IMR-90 (cell line): Measurements from ENCODE around the gene CNP. TPM values are rescaled to one million over a fixed set of nuclear protein-coding genes. Genes with fewer than 3 reads are reported as not detected.

Experiments used
- ATAC-seq: fragments of 200-7000 bp; cut with Tn5 transposase; 2 replicates; pipeline ENCODE4 v1.9.1; 2020; ENCODE audit warnings: low read depth, mild to moderate bottlenecking, moderate library complexity
- BruUV-seq: library from RNA; stranded (reverse); fragments of 400-500 nt; replicated peaks from 2 replicates; lab custom pipeline; 2021; lab: Mats Ljungman, UMichigan
- CTCF ChIA-PET: fragments of 300-600 bp; formaldehyde crosslinking; extraction: SDS; loops from one replicate; lab custom pipeline; 2021; ENCODE audit warnings: antibody characterized with exemption; lab: Yijun Ruan, JAX
- POLR2A ChIA-PET: fragments of 300-600 bp; sonication (Branson Sonifier 250); formaldehyde crosslinking; loops from one replicate; lab custom pipeline; 2022; ENCODE audit warnings: antibody characterized with exemption; ENCODE audit not compliant: unreplicated experiment; lab: Charles Lee
- DNase-seq: peaks from one replicate; pipeline ENCODE4 v3.0.0; 2013
- H2AFZ ChIP-seq: replicated peaks from 2 replicates; pipeline ENCODE3; 2013; ENCODE audit warnings: low read length, mild to moderate bottlenecking; ENCODE audit not compliant: poor library complexity
- H2AK5ac ChIP-seq: 2 replicates; pipeline ENCODE4 v1.6.1; 2013; ENCODE audit warnings: low read depth, low read length, inconsistent platforms
- H2AK9ac ChIP-seq: replicated peaks from 2 replicates; pipeline ENCODE3; 2013; ENCODE audit warnings: mild to moderate bottlenecking, low read depth, low read length, moderate library complexity; ENCODE audit not compliant: poor library complexity
- H2BK120ac ChIP-seq: 2 replicates; pipeline ENCODE4 v1.6.1; 2013; ENCODE audit warnings: low read depth, low read length, inconsistent platforms
- H2BK15ac ChIP-seq: 3 replicates; pipeline ENCODE4 v1.6.1; 2013; ENCODE audit warnings: low read depth, low read length, inconsistent platforms
- H2BK20ac ChIP-seq: 2 replicates; pipeline ENCODE4 v1.6.1; 2013; ENCODE audit warnings: low read depth, mild to moderate bottlenecking, inconsistent platforms, low read length, moderate library complexity
- H2BK5ac ChIP-seq: 2 replicates; pipeline ENCODE4 v1.6.1; 2013; ENCODE audit warnings: mild to moderate bottlenecking, low read depth, low read length, inconsistent platforms; ENCODE audit not compliant: poor library complexity, severe bottlenecking
- H3K14ac ChIP-seq: replicated peaks from 2 replicates; pipeline ENCODE4 v1.6.1; 2013; ENCODE audit warnings: low read depth, low read length, inconsistent platforms
- H3K18ac ChIP-seq: 2 replicates; pipeline ENCODE4 v1.6.1; 2013; ENCODE audit warnings: low read depth, low read length, control low read depth
- H3K23ac ChIP-seq: 2 replicates; pipeline ENCODE4 v1.6.1; 2013; ENCODE audit warnings: low read depth, low read length, inconsistent platforms
- H3K27ac ChIP-seq: 2 replicates; pipeline ENCODE4 v1.5.1; 2013; ENCODE audit warnings: mild to moderate bottlenecking, control low read depth, low read length; ENCODE audit not compliant: insufficient read depth
- H3K27me3 ChIP-seq: 2 replicates; pipeline ENCODE4 v1.6.1; 2013; ENCODE audit warnings: low read length; ENCODE audit not compliant: control insufficient read depth, insufficient read depth
- H3K36me3 ChIP-seq: 2 replicates; pipeline ENCODE4 v1.6.1; 2013; ENCODE audit warnings: low read length, mixed read lengths; ENCODE audit not compliant: control insufficient read depth, insufficient read depth
- H3K4ac ChIP-seq: 2 replicates; pipeline ENCODE4 v1.6.1; 2013; ENCODE audit warnings: low read depth, low read length, inconsistent platforms
- H3K4me1 ChIP-seq: 2 replicates; pipeline ENCODE4 v1.6.1; 2013; ENCODE audit warnings: low read length, mixed read lengths; ENCODE audit not compliant: control insufficient read depth, insufficient read depth
- H3K4me2 ChIP-seq: 2 replicates; pipeline ENCODE4 v1.6.1; 2013; ENCODE audit warnings: low read depth, mild to moderate bottlenecking, control low read depth, low read length, moderate library complexity
- H3K4me3 ChIP-seq: 2 replicates; pipeline ENCODE4 v1.5.1; 2013; ENCODE audit warnings: low read depth, mild to moderate bottlenecking, control low read depth, low read length, moderate library complexity; ENCODE audit not compliant: insufficient read depth
- H3K56ac ChIP-seq: 2 replicates; pipeline ENCODE4 v1.6.1; 2013; ENCODE audit warnings: low read length, inconsistent platforms; ENCODE audit not compliant: insufficient read depth; ENCODE audit errors: extremely low read depth
- H3K79me1 ChIP-seq, 2 experiments: 2 replicates each; pipeline ENCODE4 v1.6.1; 2013; ENCODE audit warnings: low read length in 2 of 2, inconsistent platforms in 1 of 2, low read depth in 1 of 2
- H3K9ac ChIP-seq: 2 replicates; pipeline ENCODE4 v1.6.1; 2013; ENCODE audit warnings: low read depth, low read length, control low read depth
- H3K9me1 ChIP-seq: 2 replicates; pipeline ENCODE4 v1.6.1; 2013; ENCODE audit warnings: low read length, inconsistent platforms; ENCODE audit not compliant: insufficient read depth
- H3K9me3 ChIP-seq: 2 replicates; pipeline ENCODE4 v1.6.1; 2013; ENCODE audit warnings: low read length; ENCODE audit not compliant: control insufficient read depth, insufficient read depth
- H4K20me1 ChIP-seq: 2 replicates; pipeline ENCODE4 v1.6.1; 2013; ENCODE audit warnings: low read length, inconsistent platforms; ENCODE audit not compliant: insufficient read depth
- H4K5ac ChIP-seq: 2 replicates; pipeline ENCODE4 v1.6.1; 2013; ENCODE audit warnings: mild to moderate bottlenecking, low read depth, low read length, control low read depth
- H4K8ac ChIP-seq, 2 experiments: 2 replicates each; pipeline ENCODE4 v1.6.1; 2013; ENCODE audit warnings: low read depth in 2 of 2, low read length in 2 of 2, control low read depth in 1 of 2, inconsistent platforms in 1 of 2
- H4K91ac ChIP-seq: 2 replicates; pipeline ENCODE4 v1.6.1; 2013; ENCODE audit warnings: low read depth, low read length, inconsistent platforms; ENCODE audit not compliant: insufficient read depth
- RCOR1 ChIP-seq: IDR thresholded peaks from 2 replicates; pipeline ENCODE4 v1.6.1; 2012; ENCODE audit warnings: mild to moderate bottlenecking, low read length, improper control_type of control experiment; ENCODE audit not compliant: insufficient replicate concordance
- WGBS, 2 experiments: methylation state at CpG; one replicate each; pipeline versions ENCODE4 v1.1.5 to v1.1.7; 2013; ENCODE audit warnings: missing lambda C conversion rate in 2 of 2; ENCODE audit not compliant: insufficient read length in 1 of 2; ENCODE audit errors: extremely low coverage in 2 of 2; 5-methylcytosine and 5-hydroxymethylcytosine counted together
- dilution Hi-C: fragments of 300-500 bp; cut with HindIII; formaldehyde crosslinking; loops from one replicate; pipeline ENCODE4 v1.14.3; 2018; ENCODE audit warnings: low sequenced_read_pairs; ENCODE audit not compliant: unreplicated experiment
- in situ Hi-C: fragments of 300-500 bp; cut with MboI; formaldehyde crosslinking; loops from 3 replicates; pipeline ENCODE4 v1.14.3; 2019; ENCODE audit warnings: low sequenced_read_pairs, inconsistent platforms, mixed read lengths
- intact Hi-C: fragments of 100-400 bp; cut with micrococcal nuclease; formaldehyde crosslinking; loops from 2 replicates; pipeline ENCODE4 v1.10.0; 2022
- polyA plus RNA-seq, 3 experiments: library from polyadenylated mRNA; depleted of rRNA; stranded (reverse); fragments of >200 nt; gene quantifications; 2 replicates each; pipeline ENCODE4 v1.2.3, GENCODE V29; 2012; ENCODE audit warnings: low replicate concordance in 1 of 3
- total RNA-seq: library from RNA; depleted of rRNA; stranded (reverse); fragments of >200 nt; gene quantifications from 2 replicates; pipeline ENCODE4 v1.2.3, GENCODE V29; 2012
- TF ChIP-seq, protein P1 (sequence below): conservative IDR thresholded peaks from 2 replicates; pipeline ENCODE4 v1.5.1; 2012; ENCODE audit warnings: mild to moderate bottlenecking, low read depth, low read length, improper control_type of control experiment

The CNP gene
- total and polyA plus RNA-seq, 2 of the 4 experiments (the other 2 are of a cell fraction), result 45.5 to 46.4 TPM

DNA sequence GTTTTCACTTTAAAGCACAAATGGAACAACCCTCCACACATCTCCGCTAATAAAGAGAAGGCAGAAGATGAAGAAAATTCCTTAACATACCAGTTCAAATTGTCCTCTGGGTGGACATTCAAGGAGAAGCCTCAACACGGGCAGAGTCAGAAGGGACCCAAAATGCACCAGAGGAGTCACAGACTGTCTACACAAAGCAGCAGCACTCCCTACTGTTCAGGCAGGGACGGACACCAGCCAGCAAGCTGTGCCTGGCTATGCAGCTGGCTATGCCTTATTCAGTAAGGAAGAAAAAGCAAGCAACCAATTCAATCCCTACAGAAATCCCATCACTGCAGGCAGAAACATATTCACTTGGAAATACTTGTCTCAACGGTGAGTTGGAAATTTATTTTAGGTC lies 42.6 kb downstream of the CNP start:
- Histone ChIP-seq H3K4me2 (no peak overlapping the region), H3K27ac (no peak overlapping the region), H4K8ac (no peak overlapping the region; a peak in 1 of 4 replicates), H3K27me3 (no peaks in the 10 kb centered on the region), H3K18ac (no peak overlapping the region), H3K9ac (no peak overlapping the region), H4K5ac (no peak overlapping the region), H2AFZ (no peak overlapping the region), H2AK9ac (no peak overlapping the region), H2BK20ac (no peak overlapping the region; the same call in 1 of the 2 replicates), H3K23ac (0 out of 2 replicates have a peak overlapping the region, but pooled peaks have one; percentile 24), H4K20me1 (peaks cover 74% of the 10 kb centered on the region), H2AK5ac (peak overlapping the region; percentile 44; the same call in 1 of the 2 replicates), H3K4ac (no peak overlapping the region), H2BK5ac (no peak overlapping the region), H3K9me3 (no peaks in the 10 kb centered on the region), H2BK120ac (no peak overlapping the region), H3K4me1 (peaks cover 4% of the 10 kb centered on the region), H3K56ac (no peak overlapping the region), H3K36me3 (no peaks in the 10 kb centered on the region), H4K91ac (no peak overlapping the region), H2BK15ac (no peak overlapping the region), H3K9me1 (peaks cover 6% of the 10 kb centered on the region), H3K79me1 (peaks cover 6 to 69% of the 10 kb centered on the region in 2 experiments), H3K4me3 (no peak overlapping the region), H3K14ac (no peak overlapping the region)
- intact Hi-C loops, result no loop called here
- DNase-seq (no peak), ATAC-seq (no peak)
- in situ Hi-C loops, result no loop called here
- no TSS peak for BruUV-seq
- 63% methylated on average over 1 of the region's 4 CpGs; no CpG with 5 or more reads in 1 of the 2 experiments for WGBS, 2 experiments
- POLR2A ChIA-PET, result no interaction called here
- CTCF ChIA-PET, result interaction anchor here (0.6 to 1.0 kb wide), 3 partner anchors 8 to 111 kb away, joined by 3 read pairs; partner anchors contain the start of genes DNAJC7 and NKIRAS2
- TF ChIP-seq, protein P1, sequence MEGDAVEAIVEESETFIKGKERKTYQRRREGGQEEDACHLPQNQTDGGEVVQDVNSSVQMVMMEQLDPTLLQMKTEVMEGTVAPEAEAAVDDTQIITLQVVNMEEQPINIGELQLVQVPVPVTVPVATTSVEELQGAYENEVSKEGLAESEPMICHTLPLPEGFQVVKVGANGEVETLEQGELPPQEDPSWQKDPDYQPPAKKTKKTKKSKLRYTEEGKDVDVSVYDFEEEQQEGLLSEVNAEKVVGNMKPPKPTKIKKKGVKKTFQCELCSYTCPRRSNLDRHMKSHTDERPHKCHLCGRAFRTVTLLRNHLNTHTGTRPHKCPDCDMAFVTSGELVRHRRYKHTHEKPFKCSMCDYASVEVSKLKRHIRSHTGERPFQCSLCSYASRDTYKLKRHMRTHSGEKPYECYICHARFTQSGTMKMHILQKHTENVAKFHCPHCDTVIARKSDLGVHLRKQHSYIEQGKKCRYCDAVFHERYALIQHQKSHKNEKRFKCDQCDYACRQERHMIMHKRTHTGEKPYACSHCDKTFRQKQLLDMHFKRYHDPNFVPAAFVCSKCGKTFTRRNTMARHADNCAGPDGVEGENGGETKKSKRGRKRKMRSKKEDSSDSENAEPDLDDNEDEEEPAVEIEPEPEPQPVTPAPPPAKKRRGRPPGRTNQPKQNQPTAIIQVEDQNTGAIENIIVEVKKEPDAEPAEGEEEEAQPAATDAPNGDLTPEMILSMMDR, result 0 out of 2 replicates have a peak, but pooled peaks have one; percentile 14
- no peak for TF ChIP-seq RCOR1
- dilution Hi-C loops, result no loop called here
